Heart left ventricle (tissue), 16 donors: ENCODE results near the gene LBX1. TPM values are rescaled to one million over a fixed set of nuclear protein-coding genes. Genes with fewer than 3 reads are reported as not detected.

Source experiments
- ATAC-seq, 4 donors: fragments of 200-7000 bp; cut with Tn5 transposase; one replicate each; pipeline ENCODE4 v1.9.1; 2020 to 2022; ENCODE audit warnings: moderate library complexity in 4 of 4, mild to moderate bottlenecking in 3 of 4, moderate number of reproducible peaks in 1 of 4
- DNase-seq, 5 donors: peaks; one replicate each; pipeline ENCODE4 v3.0.0-alpha.2; 2020
- H3K27ac ChIP-seq, 12 donors: fragments of 200-600 bp; sonication (generic) in 4 of 12; one replicate each; pipeline versions ENCODE4 v1.5.0 to v1.8.0; 2016 to 2022; ENCODE audit warnings: mild to moderate bottlenecking in 2 of 12
- H3K27me3 ChIP-seq, 9 donors: fragments of 200-600 bp; sonication (generic) in 2 of 9; one replicate each; pipeline versions ENCODE4 v1.5.1 to v1.8.0; 2016 to 2022; ENCODE audit warnings: mild to moderate bottlenecking in 3 of 9
- H3K36me3 ChIP-seq, 9 donors: fragments of 200-600 bp; sonication (generic) in 2 of 9; one replicate each; pipeline versions ENCODE4 v1.5.0 to v1.8.0; 2018 to 2022; ENCODE audit warnings: mild to moderate bottlenecking in 2 of 9
- H3K4me1 ChIP-seq, 12 donors: fragments of 200-600 bp; sonication (generic) in 4 of 12; one replicate each; pipeline versions ENCODE4 v1.5.0 to v1.8.0; 2016 to 2022; ENCODE audit warnings: mild to moderate bottlenecking in 3 of 12
- H3K4me3 ChIP-seq, 12 donors: fragments of 200-600 bp; sonication (generic) in 4 of 12; one replicate each; pipeline versions ENCODE4 v1.5.0 to v1.8.0; 2017 to 2022; ENCODE audit warnings: mild to moderate bottlenecking in 9 of 12, moderate library complexity in 4 of 12
- H3K9me3 ChIP-seq, 12 donors: fragments of 200-600 bp; sonication (generic) in 4 of 12; one replicate each; pipeline versions ENCODE4 v1.5.0 to v1.8.0; 2016 to 2022; ENCODE audit warnings: mild to moderate bottlenecking in 1 of 12
- POLR2A ChIP-seq, 2 donors: fragments of 450-650 bp; IDR thresholded peaks; one replicate each; pipeline ENCODE4 v1.6.1; 2017; ENCODE audit warnings: antibody characterized with exemption in 2 of 2, mild to moderate bottlenecking in 2 of 2, moderate library complexity in 2 of 2
- WGBS, 4 donors: extraction: QIAGEN DNeasy Blood & Tissue Kit in 2 of 4; methylation state at CpG; one replicate each; pipeline versions ENCODE4 v1.1.5 to v1.1.7; 2013 to 2018; 5-methylcytosine and 5-hydroxymethylcytosine counted together
- intact Hi-C, 10 donors: fragments of 100-400 bp; cut with DNase I; formaldehyde crosslinking; loops; one replicate each; pipeline versions ENCODE4 v1.11.1 to v1.14.2; 2022
- polyA plus RNA-seq, 2 donors: library from polyadenylated mRNA; stranded (reverse); fragments of 200-250 nt; gene quantifications; one replicate each; pipeline ENCODE4 v1.2.3, GENCODE V29; 2013
- total RNA-seq, 9 donors: library from RNA; depleted of rRNA in 2 of 9; stranded (reverse); fragments of >200 nt in 2 of 9; fragmentation: NEBNext Ultra II Directional in 3 of 9; extraction: Animal tissue kit (Norgen Biotek cat#: 25700) in 3 of 9; gene quantifications; one replicate each; pipeline versions ENCODE4 v1.1.0 to v1.2.4, GENCODE V29; 2016 to 2023
- TF ChIP-seq, protein P1 (sequence below), 12 donors: fragments of 200-600 bp; sonication (generic) in 4 of 12; IDR thresholded peaks; one replicate each; pipeline versions ENCODE4 v1.5.0 to v1.8.0; 2018 to 2022; ENCODE audit warnings: antibody characterized with exemption in 12 of 12, mild to moderate bottlenecking in 5 of 12
- donor health status: ischemic (EF 13 %, LVEDD 7.1; RV severe dilation, severe dysfunction).
- donor health status: healthy with polysubstance abuse.
- donor health status: DM: no; HTN: yes; CAD: no.
- donor health status: DM: no; HTN: no; CAD: no.
- donor health status: ischemic (EF 25% LVEDD 6.9; RV normal size, moderate dysfunction).
- donor health status: ischemic (EF 25% LVEDD 5.7; RV mildly dilated, moderate dysfunction).
- donor health status: healthy.
- donor health status: DM: yes; HTN: yes; CAD: no.
- donor health status: ischemic (EF 35%, LVEDD 5.7; RV mildly dilated, moderate dysfunction).
- donor health status: nonischemic (EF 11% LVEDD 7.7; RV severe dilation, severe dysfunction).
- donor health status: DM: yes; HTN: yes; CAD: no.
- donor health status: PGD.
- donor health status: ischemic (EF 29% LVEDD 5.4; RV normal size, mild dysfunction).
- donor health status: nonischemic (EF 23%, LVEDD 6.1; RV moderate dilation, normal function).

Gene LBX1
- total and polyA plus RNA-seq, 11 donors: 0.08 TPM; not detected in 10

DNA sequence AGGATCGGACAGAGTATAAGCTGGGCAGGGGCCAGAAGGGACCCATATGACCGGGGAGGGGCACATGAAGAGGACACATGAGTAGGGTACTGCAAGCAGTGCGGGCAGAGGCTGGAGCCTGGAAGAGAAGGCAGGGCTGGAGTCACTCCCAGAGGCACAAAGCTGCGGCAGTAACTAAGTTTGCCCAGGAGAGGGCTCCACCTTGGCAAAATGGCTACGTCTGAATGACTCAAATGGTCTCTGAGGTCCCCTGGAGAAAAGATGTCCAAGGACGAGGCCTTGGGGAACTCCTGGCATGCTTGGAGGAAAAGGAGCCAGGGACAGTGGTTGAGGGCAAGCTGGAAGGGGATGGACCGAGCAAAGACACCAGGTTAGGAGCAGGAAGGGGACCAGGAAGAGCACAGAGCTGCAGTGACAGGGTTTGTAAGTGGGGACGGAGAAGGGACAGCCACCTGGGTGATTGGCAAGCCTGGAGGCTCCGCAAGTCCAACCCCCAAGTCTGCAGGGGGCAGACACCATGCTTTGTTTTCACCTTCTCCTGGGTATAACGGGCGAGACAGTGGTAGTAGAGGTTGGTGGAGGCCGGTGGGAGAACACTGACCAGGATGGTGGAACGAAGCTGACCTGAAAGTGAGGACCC lies 43.1 kb upstream of the LBX1 start:
- intact Hi-C loops: loop anchor here in 7 of 10 donors (1.0 to 10.0 kb wide), 5 partner anchors 170 to 302 kb away; no protein-coding TSS in a partner anchor
- peaks cover 0 to 25% (median 4%) of the 10 kb centered on the region in 9 donors for H3K27me3 ChIP-seq
- no peaks in the 10 kb centered on the region for H3K4me1 ChIP-seq
- no peaks in the 10 kb centered on the region for H3K36me3 ChIP-seq
- no peak for TF ChIP-seq POLR2A (IDR thresholded peaks at IDR 0.05)
- TF ChIP-seq, protein P1, sequence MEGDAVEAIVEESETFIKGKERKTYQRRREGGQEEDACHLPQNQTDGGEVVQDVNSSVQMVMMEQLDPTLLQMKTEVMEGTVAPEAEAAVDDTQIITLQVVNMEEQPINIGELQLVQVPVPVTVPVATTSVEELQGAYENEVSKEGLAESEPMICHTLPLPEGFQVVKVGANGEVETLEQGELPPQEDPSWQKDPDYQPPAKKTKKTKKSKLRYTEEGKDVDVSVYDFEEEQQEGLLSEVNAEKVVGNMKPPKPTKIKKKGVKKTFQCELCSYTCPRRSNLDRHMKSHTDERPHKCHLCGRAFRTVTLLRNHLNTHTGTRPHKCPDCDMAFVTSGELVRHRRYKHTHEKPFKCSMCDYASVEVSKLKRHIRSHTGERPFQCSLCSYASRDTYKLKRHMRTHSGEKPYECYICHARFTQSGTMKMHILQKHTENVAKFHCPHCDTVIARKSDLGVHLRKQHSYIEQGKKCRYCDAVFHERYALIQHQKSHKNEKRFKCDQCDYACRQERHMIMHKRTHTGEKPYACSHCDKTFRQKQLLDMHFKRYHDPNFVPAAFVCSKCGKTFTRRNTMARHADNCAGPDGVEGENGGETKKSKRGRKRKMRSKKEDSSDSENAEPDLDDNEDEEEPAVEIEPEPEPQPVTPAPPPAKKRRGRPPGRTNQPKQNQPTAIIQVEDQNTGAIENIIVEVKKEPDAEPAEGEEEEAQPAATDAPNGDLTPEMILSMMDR (IDR thresholded peaks at IDR 0.05): peak; percentile 61 to 78 (median 72)
- peak; percentile 64 to 87 (median 80) for ATAC-seq
- 34 to 39% (median 36%) methylated on average over 13 of the region's 13 CpGs for WGBS, 4 donors
- peak in 4 of 5 donors; percentile 29 to 50 (median 48) for DNase-seq
- H3K27ac ChIP-seq: no peak overlapping the region
- H3K4me3 ChIP-seq: no peak overlapping the region
- H3K9me3 ChIP-seq: no peaks in the 10 kb centered on the region

GRCh38 chr10:101270763-101271162 lies 41.5 kb upstream of the LBX1 start:
- H3K36me3 ChIP-seq: no peaks in the 10 kb centered on the region
- no peaks in the 10 kb centered on the region for H3K4me1 ChIP-seq
- intact Hi-C loops: loop anchor here in 7 of 10 donors (1.0 to 10.0 kb wide), 5 partner anchors 34 to 304 kb away; no protein-coding TSS in a partner anchor
- H3K9me3 ChIP-seq: no peaks in the 10 kb centered on the region
- H3K27ac ChIP-seq: no peak overlapping the region
- no peak for DNase-seq
- WGBS, 4 donors: 64 to 74% (median 67%) methylated on average over 3 of the region's 3 CpGs
- no peak for TF ChIP-seq POLR2A (IDR thresholded peaks at IDR 0.05)
- TF ChIP-seq, protein P1 (IDR thresholded peaks at IDR 0.05): no peak
- H3K4me3 ChIP-seq: no peak overlapping the region
- peaks cover 0 to 25% (median 4%) of the 10 kb centered on the region in 9 donors for H3K27me3 ChIP-seq
- no peak for ATAC-seq

GRCh38 chr10:101267776-101268175 lies 38.5 kb upstream of the LBX1 start:
- H3K36me3 ChIP-seq: no peaks in the 10 kb centered on the region
- 90 to 94% (median 91%) methylated on average over 4 of the region's 4 CpGs for WGBS, 4 donors

DNA sequence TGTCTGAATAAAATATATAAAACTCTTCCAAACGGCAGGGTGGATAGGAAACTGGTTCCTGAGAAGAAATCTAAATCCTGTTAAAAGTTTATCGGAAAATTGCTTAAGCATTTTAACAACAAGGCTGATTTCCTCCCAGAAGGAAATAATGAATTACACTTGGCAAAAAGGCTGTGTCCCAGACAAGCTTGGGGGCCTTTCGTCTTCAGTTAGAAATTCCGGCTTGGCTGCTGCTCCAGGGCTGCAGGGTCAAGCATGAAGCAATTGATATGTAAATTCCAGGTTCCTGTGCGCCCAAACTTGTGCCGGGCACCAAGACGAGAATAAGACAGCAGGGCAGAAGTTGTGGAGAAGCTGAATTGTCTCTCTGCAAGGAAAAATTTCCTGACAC lies 38.0 kb upstream of the LBX1 start:
- Histone ChIP-seq H3K4me3 (no peak overlapping the region), H3K4me1 (no peaks in the 10 kb centered on the region), H3K27me3 (peaks cover 0 to 45% (median 2%) of the 10 kb centered on the region in 9 donors), H3K27ac (no peak overlapping the region), H3K9me3 (no peaks in the 10 kb centered on the region), H3K36me3 (no peaks in the 10 kb centered on the region)
- intact Hi-C loops: no loop called here
- no peak for ATAC-seq
- WGBS, 4 donors: 59 to 74% (median 65%) methylated on average over 7 of the region's 7 CpGs
- no peak for DNase-seq
- no peak for TF ChIP-seq POLR2A (IDR thresholded peaks at IDR 0.05)
- TF ChIP-seq, protein P1 (IDR thresholded peaks at IDR 0.05): no peak

More at GRCh38 chr10:101267776-101268175, 38.5 kb upstream of the LBX1 start:
- no peak overlapping the region for H3K4me3 ChIP-seq
- no peak for DNase-seq
- H3K4me1 ChIP-seq: no peaks in the 10 kb centered on the region
- intact Hi-C loops: no loop called here
- no peak for ATAC-seq
- peaks cover 0 to 45% (median 4%) of the 10 kb centered on the region in 9 donors for H3K27me3 ChIP-seq
- H3K9me3 ChIP-seq: no peaks in the 10 kb centered on the region
- H3K27ac ChIP-seq: no peak overlapping the region
- TF ChIP-seq, protein P1 (IDR thresholded peaks at IDR 0.05): no peak
- TF ChIP-seq POLR2A (IDR thresholded peaks at IDR 0.05): no peak
